Ascending aorta (tissue), 2 donors: ENCODE data around the gene UBR3. TPM values are rescaled to one million over a fixed set of nuclear protein-coding genes. Genes with fewer than 3 reads are reported as not detected.

Experiments
- DNase-seq, 2 donors: peaks; one replicate each; pipeline ENCODE4 v3.0.0-alpha.2; 2019; ENCODE audit warnings: low spot score in 2 of 2
- H3K27ac ChIP-seq, 2 donors: fragments of 200-600 bp; sonication (generic); one replicate each; pipeline ENCODE4 v1.5.1; 2016 to 2017; ENCODE audit warnings: mild to moderate bottlenecking in 1 of 2
- H3K27me3 ChIP-seq: fragments of 200-600 bp; sonication (generic); one replicate; pipeline ENCODE4 v1.5.1; 2017
- H3K36me3 ChIP-seq, 2 donors: fragments of 200-600 bp; sonication (generic); one replicate each; pipeline ENCODE4 v1.5.1; 2016
- H3K4me1 ChIP-seq, 2 donors: fragments of 200-600 bp; sonication (generic); one replicate each; pipeline ENCODE4 v1.5.1; 2016 to 2017; ENCODE audit warnings: mild to moderate bottlenecking in 1 of 2
- H3K4me3 ChIP-seq, 2 donors: fragments of 200-600 bp; sonication (generic); one replicate each; pipeline ENCODE4 v1.5.1; 2016 to 2017; ENCODE audit warnings: mild to moderate bottlenecking in 1 of 2
- H3K9me3 ChIP-seq, 2 donors: fragments of 200-600 bp; sonication (generic); one replicate each; pipeline ENCODE4 v1.5.1; 2016
- CTCF ChIP-seq, 3 experiments: fragments of 200-600 bp in 2 of 3; fragments of 450-650 bp in 1 of 3; sonication (generic) in 2 of 3; IDR thresholded peaks; one replicate each; pipeline ENCODE4 v1.5.1; 2016 to 2019; ENCODE audit warnings: antibody characterized with exemption in 3 of 3, mild to moderate bottlenecking in 1 of 3, moderate library complexity in 1 of 3
- intact Hi-C: fragments of 100-400 bp; cut with DNase I; formaldehyde crosslinking; loops from one replicate; pipeline ENCODE4 v1.15.1; 2023
- total RNA-seq: library from RNA; depleted of rRNA; stranded (reverse); fragments of >200 nt; gene quantifications from one replicate; pipeline ENCODE4 v1.1.0, GENCODE V29; 2016

UBR3 gene
- total RNA-seq, 1 donor from 2014 or later: 37.7 TPM

GRCh38 chr2:169977530-169977929 lies 150.3 kb downstream of the UBR3 start:
- no peak overlapping the region for H3K27ac ChIP-seq
- H3K36me3 ChIP-seq: peaks cover 0 to 13% of the 10 kb centered on the region in 2 donors
- no peak overlapping the region for H3K4me3 ChIP-seq
- no peaks in the 10 kb centered on the region for H3K27me3 ChIP-seq
- DNase-seq: no peak
- TF ChIP-seq CTCF (IDR thresholded peaks at IDR 0.05): no peak
- peaks cover 0 to 7% of the 10 kb centered on the region in 2 donors for H3K9me3 ChIP-seq
- intact Hi-C loops: no loop called here
- no peaks in the 10 kb centered on the region for H3K4me1 ChIP-seq

GRCh38 chr2:169978402-169979017 lies 151.3 kb downstream of the UBR3 start:
- intact Hi-C loops: no loop called here
- no peak for TF ChIP-seq CTCF (IDR thresholded peaks at IDR 0.05)

GRCh38 chr2:169979025-169979424 lies 151.8 kb downstream of the UBR3 start:
- Histone ChIP-seq H3K27ac (no peak overlapping the region), H3K4me3 (no peak overlapping the region), H3K9me3 (peaks cover 0 to 7% of the 10 kb centered on the region in 2 donors), H3K4me1 (no peaks in the 10 kb centered on the region), H3K27me3 (no peaks in the 10 kb centered on the region), H3K36me3 (peaks cover 0 to 13% of the 10 kb centered on the region in 2 donors)
- no peak for TF ChIP-seq CTCF (IDR thresholded peaks at IDR 0.05)
- intact Hi-C loops: no loop called here
- no peak for DNase-seq

More at GRCh38 chr2:169978402-169979017, 151.3 kb downstream of the UBR3 start:
- no peaks in the 10 kb centered on the region for H3K27me3 ChIP-seq
- H3K27ac ChIP-seq: no peak overlapping the region
- DNase-seq: no peak
- H3K4me3 ChIP-seq: no peak overlapping the region
- no peaks in the 10 kb centered on the region for H3K4me1 ChIP-seq
- H3K36me3 ChIP-seq: peaks cover 0 to 13% of the 10 kb centered on the region in 2 donors
- H3K9me3 ChIP-seq: peaks cover 0 to 7% of the 10 kb centered on the region in 2 donors

- TF ChIP-seq CTCF (IDR thresholded peaks at IDR 0.05): no peak
- DNase-seq: no peak
- peaks cover 0 to 13% of the 10 kb centered on the region in 2 donors for H3K36me3 ChIP-seq
These were observed 152.7 kb downstream of the UBR3 start for GRCh38 chr2:169980001-169980400.

GRCh38 chr2:169980643-169981042 lies 153.4 kb downstream of the UBR3 start:
- peaks cover 0 to 7% of the 10 kb centered on the region in 2 donors for H3K9me3 ChIP-seq

More at GRCh38 chr2:169980001-169980400, 152.7 kb downstream of the UBR3 start:
- Histone ChIP-seq H3K4me1 (no peaks in the 10 kb centered on the region), H3K27ac (no peak overlapping the region), H3K9me3 (peaks cover 0 to 7% of the 10 kb centered on the region in 2 donors), H3K4me3 (no peak overlapping the region), H3K27me3 (no peaks in the 10 kb centered on the region)
- intact Hi-C loops: no loop called here

More at GRCh38 chr2:169980643-169981042, 153.4 kb downstream of the UBR3 start:
- intact Hi-C loops: no loop called here
- TF ChIP-seq CTCF (IDR thresholded peaks at IDR 0.05): no peak
- Histone ChIP-seq H3K27ac (no peak overlapping the region), H3K27me3 (no peaks in the 10 kb centered on the region), H3K36me3 (peaks cover 0 to 13% of the 10 kb centered on the region in 2 donors), H3K4me3 (no peak overlapping the region), H3K4me1 (no peaks in the 10 kb centered on the region)
- DNase-seq: no peak
